H1 (cell line): ENCODE measurements around the gene AAK1. TPM values are rescaled to one million over a fixed set of nuclear protein-coding genes. Genes with fewer than 3 reads are reported as not detected.

Experiments
- CTCF ChIA-PET: fragments of 300-600 bp; sonication (Branson Sonifier 250); formaldehyde crosslinking; loops from one replicate; lab custom pipeline; 2021; ENCODE audit not compliant: partially characterized antibody; lab: Charles Lee
- POLR2A ChIA-PET: fragments of 300-600 bp; sonication (Branson Sonifier 250); formaldehyde crosslinking; loops from one replicate; lab custom pipeline; 2021; ENCODE audit warnings: inconsistent platforms; ENCODE audit not compliant: partially characterized antibody; lab: Charles Lee
- DNase-seq, 2 experiments: peaks; one replicate each; pipeline versions ENCODE4 v3.0.0 to v3.0.0-alpha.2; 2010 to 2022; ENCODE audit warnings: low spot score in 2 of 2, low read depth in 1 of 2, mixed read lengths in 1 of 2
- FAIRE-seq: peaks from 2 replicates; lab custom pipeline; 2011; peaks lifted over from hg19 to GRCh38; lab: Jason Lieb, UNC
- H2AFZ ChIP-seq: 2 replicates; pipeline ENCODE4 v1.8.1; 2012; ENCODE audit warnings: low read length, inconsistent platforms
- H2AK5ac ChIP-seq: 2 replicates; pipeline ENCODE4 v1.6.1; 2013; ENCODE audit warnings: low read depth, low read length
- H2BK120ac ChIP-seq: replicated peaks from 2 replicates; pipeline ENCODE3; 2013; ENCODE audit warnings: low read depth, low read length, inconsistent platforms
- H2BK12ac ChIP-seq: 2 replicates; pipeline ENCODE4 v1.6.1; 2013; ENCODE audit warnings: low read depth, low read length
- H2BK15ac ChIP-seq: 2 replicates; pipeline ENCODE4 v1.6.1; 2013; ENCODE audit warnings: low read length
- H2BK20ac ChIP-seq: 2 replicates; pipeline ENCODE4 v1.6.1; 2013; ENCODE audit warnings: low read length
- H2BK5ac ChIP-seq: 2 replicates; pipeline ENCODE4 v1.6.1; 2013; ENCODE audit warnings: low read depth, low read length
- H3K14ac ChIP-seq: 2 replicates; pipeline ENCODE4 v1.6.1; 2013; ENCODE audit warnings: inconsistent platforms; ENCODE audit not compliant: insufficient read length
- H3K18ac ChIP-seq: 2 replicates; pipeline ENCODE4 v1.6.1; 2013; ENCODE audit warnings: low read length; ENCODE audit errors: extremely low read depth
- H3K23ac ChIP-seq: 2 replicates; pipeline ENCODE4 v1.6.1; 2013; ENCODE audit warnings: inconsistent platforms; ENCODE audit not compliant: insufficient read length
- H3K23me2 ChIP-seq: 2 replicates; pipeline ENCODE4 v1.6.1; 2013; ENCODE audit warnings: low read depth, low read length
- H3K27ac ChIP-seq: 2 replicates; pipeline ENCODE4 v1.6.1; 2011; ENCODE audit warnings: low read depth, low read length, inconsistent platforms
- H3K27me3 ChIP-seq, 4 experiments: replicated peaks in 1 of 4; 1 replicate in 1 of 4; 2 replicates in 3 of 4; pipeline versions ENCODE4 v1.6.1 to v1.8.1; 2011 to 2013; ENCODE audit warnings: low read length in 3 of 4, mild to moderate bottlenecking in 3 of 4, inconsistent platforms in 2 of 4, mixed read lengths in 2 of 4, moderate library complexity in 1 of 4; ENCODE audit not compliant: control insufficient read depth in 3 of 4, insufficient read depth in 3 of 4; ENCODE audit errors: extremely low read depth in 1 of 4
- H3K36me3 ChIP-seq, 4 experiments: 2 replicates each; pipeline versions ENCODE4 v1.6.1 to v1.8.1; 2011 to 2013; ENCODE audit warnings: mild to moderate bottlenecking in 4 of 4, low read length in 3 of 4, moderate library complexity in 2 of 4, control low read depth in 1 of 4, inconsistent platforms in 1 of 4; ENCODE audit not compliant: insufficient read depth in 4 of 4, control insufficient read depth in 2 of 4
- H3K4ac ChIP-seq: replicated peaks from 2 replicates; pipeline ENCODE3; 2013; ENCODE audit warnings: low read length, low read depth, mixed read lengths, inconsistent platforms; ENCODE audit not compliant: insufficient read length
- H3K4me1 ChIP-seq, 4 experiments: replicated peaks in 1 of 4; 1 replicate in 1 of 4; 2 replicates in 3 of 4; pipeline versions ENCODE4 v1.6.1 to v1.8.1; 2011 to 2013; ENCODE audit warnings: low read length in 3 of 4, inconsistent platforms in 2 of 4, mixed read lengths in 1 of 4; ENCODE audit not compliant: insufficient read depth in 4 of 4, control insufficient read depth in 3 of 4
- H3K4me2 ChIP-seq, 2 experiments: 2 replicates each; pipeline versions ENCODE4 v1.6.1 to v1.8.1; 2011 to 2013; ENCODE audit warnings: low read depth in 2 of 2, low read length in 2 of 2, control low read depth in 1 of 2, inconsistent platforms in 1 of 2, mild to moderate bottlenecking in 1 of 2; ENCODE audit not compliant: insufficient read depth in 1 of 2
- H3K4me3 ChIP-seq, 4 experiments: fragments of 200-600, 300-600 bp in 1 of 4; sonication (generic), shearing (Covaris generic), sonication (Bioruptor Twin) in 1 of 4; 2 replicates each; pipeline versions ENCODE4 v1.5.1 to v1.8.1; 2011 to 2016; ENCODE audit warnings: low read length in 4 of 4, low read depth in 3 of 4, control low read depth in 2 of 4, inconsistent platforms in 2 of 4, mild to moderate bottlenecking in 2 of 4, mixed read lengths in 1 of 4, moderate library complexity in 1 of 4; ENCODE audit not compliant: insufficient read depth in 2 of 4; ENCODE audit errors: extremely low read depth in 1 of 4
- H3K56ac ChIP-seq: replicated peaks from 2 replicates; pipeline ENCODE3; 2013; ENCODE audit warnings: low read depth, mild to moderate bottlenecking, mixed read lengths, low read length, inconsistent platforms; ENCODE audit not compliant: insufficient read length
- H3K79me1 ChIP-seq: 2 replicates; pipeline ENCODE4 v1.6.1; 2013; ENCODE audit warnings: low read depth, low read length, control low read depth
- H3K79me2 ChIP-seq, 2 experiments: 2 replicates each; pipeline versions ENCODE4 v1.6.1 to v1.8.1; 2012 to 2013; ENCODE audit warnings: low read length in 2 of 2, mild to moderate bottlenecking in 2 of 2, inconsistent platforms in 1 of 2; ENCODE audit not compliant: insufficient read depth in 2 of 2, control insufficient read depth in 1 of 2
- H3K9ac ChIP-seq, 4 experiments: replicated peaks in 1 of 4; 1 replicate in 1 of 4; 2 replicates in 3 of 4; pipeline versions ENCODE4 v1.6.1 to v1.8.1; 2011 to 2013; ENCODE audit warnings: low read depth in 3 of 4, low read length in 3 of 4, control low read depth in 2 of 4, mild to moderate bottlenecking in 2 of 4, moderate library complexity in 2 of 4, inconsistent platforms in 1 of 4; ENCODE audit errors: extremely low read depth in 1 of 4
- H3K9me3 ChIP-seq, 2 experiments: 2 replicates each; pipeline versions ENCODE4 v1.6.1 to v1.8.1; 2012 to 2013; ENCODE audit warnings: mild to moderate bottlenecking in 2 of 2, moderate library complexity in 2 of 2, control low read depth in 1 of 2, inconsistent platforms in 1 of 2, low read depth in 1 of 2, low read length in 1 of 2, mixed read lengths in 1 of 2; ENCODE audit not compliant: insufficient read depth in 2 of 2
- H4K20me1 ChIP-seq, 2 experiments: replicated peaks in 1 of 2; 2 replicates each; pipeline versions ENCODE3 to v1.8.1; 2011 to 2013; ENCODE audit warnings: inconsistent platforms in 2 of 2, low read length in 2 of 2, mild to moderate bottlenecking in 1 of 2; ENCODE audit not compliant: insufficient read depth in 2 of 2, control insufficient read depth in 1 of 2
- H4K5ac ChIP-seq: 2 replicates; pipeline ENCODE4 v1.6.1; 2013; ENCODE audit warnings: low read length, low read depth, mixed read lengths, inconsistent platforms; ENCODE audit not compliant: insufficient read length
- H4K8ac ChIP-seq: 2 replicates; pipeline ENCODE4 v1.8.0; 2013; ENCODE audit warnings: mild to moderate bottlenecking, moderate library complexity, low read length, inconsistent platforms; ENCODE audit not compliant: insufficient read depth; ENCODE audit errors: extremely low read depth
- H4K91ac ChIP-seq: replicated peaks from 2 replicates; pipeline ENCODE3; 2013; ENCODE audit warnings: low read length, mixed read lengths, inconsistent platforms; ENCODE audit not compliant: insufficient read length
- CBX5 ChIP-seq: fragments of 300-800, 300-1000 bp; sonication (generic); IDR thresholded peaks from 2 replicates; pipeline ENCODE4 v1.7.1; 2016; ENCODE audit warnings: antibody characterized with exemption, low read length, low read depth
- CEBPB ChIP-seq: IDR thresholded peaks from 2 replicates; pipeline ENCODE4 v1.6.1; 2012; ENCODE audit warnings: low read depth, low read length
- CHD2 ChIP-seq: IDR thresholded peaks from 2 replicates; pipeline ENCODE4 v1.6.1; 2012; ENCODE audit warnings: low read length, improper control_type of control experiment
- JUN ChIP-seq: IDR thresholded peaks from 2 replicates; pipeline ENCODE4 v1.6.1; 2011; ENCODE audit warnings: low read depth, mild to moderate bottlenecking, improper control_type of control experiment, low read length
- RNF2 ChIP-seq: fragments of 200-900, 300-1000 bp; sonication (generic); IDR thresholded peaks from 2 replicates; pipeline ENCODE4 v1.7.1; 2016; ENCODE audit warnings: borderline replicate concordance, low read depth, mild to moderate bottlenecking, antibody characterized with exemption, low read length; ENCODE audit not compliant: poor library complexity, severe bottlenecking; ENCODE audit errors: missing control alignments
- SIN3A ChIP-seq, 2 experiments: IDR thresholded peaks in 1 of 2; conservative IDR thresholded peaks in 1 of 2; 2 replicates each; pipeline ENCODE4 v1.6.1; 2011 to 2012; ENCODE audit warnings: low read length in 2 of 2, improper control_type of control experiment in 1 of 2, low read depth in 1 of 2, mild to moderate bottlenecking in 1 of 2
- SIX5 ChIP-seq: IDR thresholded peaks from 2 replicates; pipeline ENCODE4 v1.6.1; 2011; ENCODE audit warnings: mild to moderate bottlenecking, low read depth, low read length
- SP2 ChIP-seq: IDR thresholded peaks from 2 replicates; pipeline ENCODE4 v1.6.1; 2012; ENCODE audit warnings: mild to moderate bottlenecking, low read length, inconsistent platforms
- YY1 ChIP-seq: IDR thresholded peaks from 2 replicates; pipeline ENCODE4 v1.6.1; 2011; ENCODE audit warnings: low read depth, mild to moderate bottlenecking, low read length
- WGBS, 2 experiments: shearing (Covaris generic) in 1 of 2; methylation state at CpG; one replicate each; pipeline versions ENCODE4 v1.1.6 to v1.1.7; 2013 to 2015; ENCODE audit warnings: low lambda C conversion rate in 2 of 2, mixed read lengths in 2 of 2, inconsistent platforms in 1 of 2, low coverage in 1 of 2, missing lambda C conversion rate in 1 of 2; ENCODE audit not compliant: insufficient replicate concordance in 2 of 2, insufficient coverage in 1 of 2, insufficient read length in 1 of 2; ENCODE audit errors: extremely low coverage in 1 of 2, missing lambda C conversion rate in 1 of 2; 5-methylcytosine and 5-hydroxymethylcytosine counted together
- polyA plus RNA-seq, 7 experiments: library from polyadenylated mRNA; depleted of rRNA in 3 of 7; stranded (reverse) in 5 of 7; unstranded in 2 of 7; fragments of >200 nt in 5 of 7; fragments of 200-250 nt in 2 of 7; gene quantifications; 1 replicate in 5 of 7; 2 replicates in 1 of 7; 4 replicates in 1 of 7; pipeline versions ENCODE4 v1.2.1 to v1.2.3, GENCODE V29; 2011 to 2013; ENCODE audit warnings: missing spikeins in 2 of 7, mixed read lengths in 2 of 7
- total RNA-seq: library from RNA; stranded (reverse); fragmentation: NEBNext Ultra II Directional; extraction: Animal tissue kit (Norgen Biotek cat#: 25700); gene quantifications from 2 replicates; pipeline ENCODE4 v1.2.1, GENCODE V29; 2021
- TF ChIP-seq, protein P1 (sequence below), 3 experiments: IDR thresholded peaks; 1 replicate in 2 of 3; 2 replicates in 1 of 3; pipeline versions ENCODE4 v1.5.1 to v1.6.1; 2011; ENCODE audit warnings: low read length in 3 of 3, mild to moderate bottlenecking in 3 of 3, inconsistent platforms in 2 of 3, low read depth in 1 of 3, moderate library complexity in 1 of 3; ENCODE audit not compliant: insufficient read depth in 1 of 3; ENCODE audit errors: control extremely low read depth in 1 of 3

Gene AAK1
- total and polyA plus RNA-seq, 2 of the 8 experiments (the other 6 are each of a cell fraction or from before 2014, with no cell fraction given), result 10.0 to 40.5 TPM

GRCh38 chr2:69617744-69618143 lies 25.8 kb downstream of the AAK1 start:
- H3K27ac ChIP-seq, result no peak overlapping the region
- H4K20me1 ChIP-seq, result peaks cover 0 to 5% of the 10 kb centered on the region in 2 experiments
- no peaks in the 10 kb centered on the region for H3K27me3 ChIP-seq
- no peak overlapping the region for H4K8ac ChIP-seq
- H3K79me2 ChIP-seq, result peaks cover 4 to 45% of the 10 kb centered on the region in 2 experiments; a peak in 3 of 4 replicates
- H3K23me2 ChIP-seq, result no peaks in the 10 kb centered on the region
- no peak overlapping the region for H4K5ac ChIP-seq
- 83% methylated on average over 1 of the region's 1 CpG; no CpG with 5 or more reads in 1 of the 2 experiments for WGBS, 2 experiments
- no peak overlapping the region for H2AK5ac ChIP-seq
- peaks cover 16% of the 10 kb centered on the region for H3K79me1 ChIP-seq
- H3K4ac ChIP-seq, result no peak overlapping the region
- FAIRE-seq, result no peak
- DNase-seq, result no peak
- no peak overlapping the region for H3K18ac ChIP-seq
- H2AFZ ChIP-seq, result no peak overlapping the region
- H3K14ac ChIP-seq, result no peak overlapping the region
- no peak overlapping the region for H4K91ac ChIP-seq
- peaks cover 0 to 2% (median 0%) of the 10 kb centered on the region in 4 experiments; a peak in 1 of 7 replicates for H3K4me1 ChIP-seq
- peaks cover 0 to 4% (median 0%) of the 10 kb centered on the region in 4 experiments; a peak in 1 of 8 replicates for H3K36me3 ChIP-seq
- POLR2A ChIA-PET, result no interaction called here
- H3K4me3 ChIP-seq, result no peak overlapping the region
- CTCF ChIA-PET, result interaction anchor here (0.9 to 1.3 kb wide), 3 partner anchors 26 to 311 kb away, joined by 3 to 5 read pairs (median 4); partner anchors contain the start of gene AAK1
- no peak overlapping the region for H3K23ac ChIP-seq
- no peak overlapping the region for H2BK12ac ChIP-seq
- no peak overlapping the region for H3K56ac ChIP-seq
- H2BK120ac ChIP-seq, result no peak overlapping the region
- H3K9ac ChIP-seq, result no peak overlapping the region
- H3K4me2 ChIP-seq, result no peak overlapping the region
- H2BK15ac ChIP-seq, result no peak overlapping the region
- H2BK5ac ChIP-seq, result no peak overlapping the region
- H2BK20ac ChIP-seq, result no peak overlapping the region
- H3K9me3 ChIP-seq, result no peaks in the 10 kb centered on the region; a peak in 1 of 4 replicates
- TF ChIP-seq SP2, result no peak
- no peak for TF ChIP-seq CEBPB
- TF ChIP-seq, protein P1, sequence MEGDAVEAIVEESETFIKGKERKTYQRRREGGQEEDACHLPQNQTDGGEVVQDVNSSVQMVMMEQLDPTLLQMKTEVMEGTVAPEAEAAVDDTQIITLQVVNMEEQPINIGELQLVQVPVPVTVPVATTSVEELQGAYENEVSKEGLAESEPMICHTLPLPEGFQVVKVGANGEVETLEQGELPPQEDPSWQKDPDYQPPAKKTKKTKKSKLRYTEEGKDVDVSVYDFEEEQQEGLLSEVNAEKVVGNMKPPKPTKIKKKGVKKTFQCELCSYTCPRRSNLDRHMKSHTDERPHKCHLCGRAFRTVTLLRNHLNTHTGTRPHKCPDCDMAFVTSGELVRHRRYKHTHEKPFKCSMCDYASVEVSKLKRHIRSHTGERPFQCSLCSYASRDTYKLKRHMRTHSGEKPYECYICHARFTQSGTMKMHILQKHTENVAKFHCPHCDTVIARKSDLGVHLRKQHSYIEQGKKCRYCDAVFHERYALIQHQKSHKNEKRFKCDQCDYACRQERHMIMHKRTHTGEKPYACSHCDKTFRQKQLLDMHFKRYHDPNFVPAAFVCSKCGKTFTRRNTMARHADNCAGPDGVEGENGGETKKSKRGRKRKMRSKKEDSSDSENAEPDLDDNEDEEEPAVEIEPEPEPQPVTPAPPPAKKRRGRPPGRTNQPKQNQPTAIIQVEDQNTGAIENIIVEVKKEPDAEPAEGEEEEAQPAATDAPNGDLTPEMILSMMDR (IDR thresholded peaks at IDR 0.05; ENCODE audit: control extremely low read depth in 1 of 3, insufficient read depth in 1 of 3, low read depth in 1 of 3, low read length in 3 of 3), result no peak
- TF ChIP-seq RNF2, result no peak
- TF ChIP-seq SIN3A (conservative IDR thresholded peaks at IDR 0.05 in 1 of 2, IDR thresholded peaks at IDR 0.05 in 1 of 2; ENCODE audit: low read depth in 1 of 2, low read length in 2 of 2), result no peak
- TF ChIP-seq SIX5, result no peak
- no peak for TF ChIP-seq CHD2
- TF ChIP-seq JUN, result no peak
- no peak for TF ChIP-seq YY1
- TF ChIP-seq CBX5, result no peak
